Neutrophil (primary cell): ENCODE data around the gene DNAJC30.

ENCODE experiments used
- H3K27ac ChIP-seq: fragments of 200-600 bp; sonication (generic); 2 replicates; pipeline ENCODE4 v1.5.1; 2016; ENCODE audit warnings: mild to moderate bottlenecking, moderate library complexity
- H3K27me3 ChIP-seq: fragments of 200-600 bp; sonication (generic); 2 replicates; pipeline ENCODE4 v1.6.0; 2016; ENCODE audit warnings: mild to moderate bottlenecking
- H3K36me3 ChIP-seq: fragments of 200-600 bp; sonication (generic); 2 replicates; pipeline ENCODE4 v1.5.1; 2017
- H3K4me1 ChIP-seq, 2 experiments: fragments of 200-600 bp in 1 of 2; sonication (generic) in 1 of 2; 1 replicate in 1 of 2; 2 replicates in 1 of 2; pipeline versions ENCODE4 v1.5.1 to v1.6.1; 2013 to 2016; ENCODE audit warnings: low read depth in 1 of 2, low read length in 1 of 2, mild to moderate bottlenecking in 1 of 2, moderate library complexity in 1 of 2; ENCODE audit not compliant: control insufficient read depth in 1 of 2, insufficient read depth in 1 of 2
- H3K4me3 ChIP-seq, 2 experiments: fragments of 200-600 bp in 1 of 2; sonication (generic) in 1 of 2; 1 replicate in 1 of 2; 2 replicates in 1 of 2; pipeline ENCODE4 v1.5.1; 2013 to 2016; ENCODE audit warnings: low read depth in 1 of 2, low read length in 1 of 2, mild to moderate bottlenecking in 1 of 2, moderate library complexity in 1 of 2
- H3K9me3 ChIP-seq: fragments of 200-600 bp; sonication (generic); 2 replicates; pipeline ENCODE4 v1.5.1; 2016
- TF ChIP-seq, protein P1 (sequence below): fragments of 200-600 bp; sonication (generic); IDR thresholded peaks from 2 replicates; pipeline ENCODE4 v1.5.1; 2016; ENCODE audit warnings: antibody characterized with exemption

The DNAJC30 gene

DNA sequence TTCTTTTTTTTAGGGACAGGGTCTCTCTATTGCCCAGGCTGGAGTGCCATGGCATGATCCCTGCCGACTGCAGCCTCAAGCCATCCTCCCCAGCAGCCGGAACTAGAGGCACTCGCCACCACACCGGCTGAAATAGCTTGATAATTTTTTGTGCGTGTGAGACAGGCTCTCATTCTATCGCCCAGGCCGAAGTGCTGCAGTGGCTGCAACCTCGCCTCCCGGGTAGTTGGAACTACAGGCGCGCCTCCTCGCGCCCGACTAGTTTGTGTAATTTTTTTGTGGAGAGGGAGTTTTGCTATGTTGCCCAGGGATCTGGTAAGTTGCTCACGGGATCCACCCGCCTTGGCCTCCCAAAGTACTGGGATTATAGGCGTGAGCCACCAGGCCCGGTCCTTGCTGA, 2.1 kb upstream of the DNAJC30 start:
- H3K9me3 ChIP-seq, result no peaks in the 10 kb centered on the region
- no peak overlapping the region for H3K4me3 ChIP-seq
- H3K36me3 ChIP-seq, result peaks cover 25% of the 10 kb centered on the region
- peaks cover 17 to 20% of the 10 kb centered on the region in 2 experiments for H3K4me1 ChIP-seq
- TF ChIP-seq, protein P1, sequence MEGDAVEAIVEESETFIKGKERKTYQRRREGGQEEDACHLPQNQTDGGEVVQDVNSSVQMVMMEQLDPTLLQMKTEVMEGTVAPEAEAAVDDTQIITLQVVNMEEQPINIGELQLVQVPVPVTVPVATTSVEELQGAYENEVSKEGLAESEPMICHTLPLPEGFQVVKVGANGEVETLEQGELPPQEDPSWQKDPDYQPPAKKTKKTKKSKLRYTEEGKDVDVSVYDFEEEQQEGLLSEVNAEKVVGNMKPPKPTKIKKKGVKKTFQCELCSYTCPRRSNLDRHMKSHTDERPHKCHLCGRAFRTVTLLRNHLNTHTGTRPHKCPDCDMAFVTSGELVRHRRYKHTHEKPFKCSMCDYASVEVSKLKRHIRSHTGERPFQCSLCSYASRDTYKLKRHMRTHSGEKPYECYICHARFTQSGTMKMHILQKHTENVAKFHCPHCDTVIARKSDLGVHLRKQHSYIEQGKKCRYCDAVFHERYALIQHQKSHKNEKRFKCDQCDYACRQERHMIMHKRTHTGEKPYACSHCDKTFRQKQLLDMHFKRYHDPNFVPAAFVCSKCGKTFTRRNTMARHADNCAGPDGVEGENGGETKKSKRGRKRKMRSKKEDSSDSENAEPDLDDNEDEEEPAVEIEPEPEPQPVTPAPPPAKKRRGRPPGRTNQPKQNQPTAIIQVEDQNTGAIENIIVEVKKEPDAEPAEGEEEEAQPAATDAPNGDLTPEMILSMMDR, result no peak
- H3K27ac ChIP-seq, result no peak overlapping the region
- H3K27me3 ChIP-seq, result no peaks in the 10 kb centered on the region

DNA sequence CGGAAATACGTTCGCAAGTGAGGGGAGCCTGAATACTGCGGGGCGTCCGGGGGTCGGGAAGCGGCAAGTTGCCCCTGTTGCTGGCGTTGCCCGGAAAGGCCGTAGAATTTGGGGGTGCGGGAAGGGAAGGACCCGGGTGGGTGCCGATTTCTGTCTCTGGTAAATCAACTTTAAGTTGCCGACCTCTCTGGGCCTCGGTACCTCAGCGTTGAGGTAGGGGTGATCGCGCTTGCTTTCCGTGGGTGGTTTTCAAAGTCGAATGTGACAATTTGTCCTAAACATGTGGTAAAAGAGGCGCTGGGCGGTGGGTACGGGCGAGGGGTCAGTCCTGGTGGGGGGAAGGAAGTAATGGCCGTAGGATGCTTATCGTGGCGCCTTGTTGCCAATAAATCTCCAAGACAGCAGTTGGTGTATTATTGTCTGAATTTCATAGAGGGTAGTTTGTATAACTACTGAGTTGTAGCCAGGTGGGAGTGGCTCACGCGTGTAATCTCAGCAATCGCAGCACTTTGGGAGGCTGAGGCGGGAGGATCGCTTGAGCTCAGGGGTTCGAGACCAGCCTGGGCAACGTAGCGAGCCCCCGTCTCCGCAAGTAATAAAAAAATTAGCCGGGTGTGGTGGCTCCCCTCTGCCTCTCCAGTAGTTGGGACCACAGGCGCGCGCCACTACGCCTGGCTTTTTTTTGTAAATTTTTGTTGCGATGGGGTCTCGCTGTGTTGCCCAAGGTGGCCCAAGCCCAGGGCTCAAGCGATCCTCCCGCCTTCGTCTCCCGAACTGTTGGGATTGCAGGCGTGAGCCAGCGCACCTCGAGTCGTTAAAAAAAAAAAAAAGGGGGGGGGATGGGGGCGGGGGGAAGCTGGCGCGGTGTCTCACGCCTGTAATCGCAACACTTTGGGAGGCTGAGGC, 788 bp upstream of the DNAJC30 start:
- Histone ChIP-seq H3K36me3 (peaks cover 15% of the 10 kb centered on the region), H3K9me3 (no peaks in the 10 kb centered on the region), H3K4me3 (peak overlapping the region; percentile 93 to 99), H3K27ac (peak overlapping the region; percentile 67), H3K4me1 (peaks cover 17 to 20% of the 10 kb centered on the region in 2 experiments), H3K27me3 (no peaks in the 10 kb centered on the region)
- TF ChIP-seq, protein P1, result no peak

DNA sequence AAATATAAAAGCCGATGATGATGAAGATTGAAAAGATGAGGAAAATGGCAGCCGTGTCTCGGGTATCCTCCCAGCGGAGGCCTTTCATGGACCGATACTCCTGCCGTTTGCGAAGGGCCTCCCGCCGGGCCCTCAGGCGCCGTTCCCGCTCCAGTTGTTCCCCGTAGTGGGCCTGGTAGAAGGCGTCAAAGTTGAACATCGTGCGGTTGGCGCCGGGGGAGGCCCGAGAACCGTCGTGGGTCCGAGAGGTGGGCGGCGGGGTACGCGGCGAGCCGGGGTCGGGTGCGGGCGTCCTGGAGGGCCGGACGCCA, 553 bp downstream of the DNAJC30 start:
- peak overlapping the region; percentile 67 for H3K27ac ChIP-seq

DNA sequence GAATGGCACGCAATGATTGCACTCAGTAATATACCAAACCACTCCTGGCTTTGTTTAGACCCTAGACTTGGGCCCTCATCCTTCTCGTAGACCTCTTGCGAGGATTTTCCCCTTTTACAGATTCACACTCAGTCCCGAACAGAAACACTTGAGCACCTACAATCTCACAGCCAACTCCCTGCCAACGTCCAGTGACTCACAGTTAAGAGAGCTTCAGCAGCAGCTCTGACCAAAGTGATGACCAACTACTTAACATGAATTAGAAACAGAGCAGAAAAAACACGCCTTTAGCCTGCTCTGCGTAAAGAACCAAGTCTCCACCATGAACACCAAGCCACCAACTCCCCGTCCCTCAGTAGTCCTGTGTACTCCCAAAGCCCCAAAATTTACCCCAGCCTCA, 2.2 kb downstream of the DNAJC30 start:
- TF ChIP-seq, protein P1, result no peak
- Histone ChIP-seq H3K4me1 (peaks cover 17 to 20% of the 10 kb centered on the region in 2 experiments), H3K27ac (no peak overlapping the region), H3K4me3 (no peak overlapping the region), H3K9me3 (no peaks in the 10 kb centered on the region), H3K27me3 (peaks cover under 1% of the 10 kb centered on the region), H3K36me3 (peaks cover 5% of the 10 kb centered on the region)

More for the DNA sequence above, 553 bp downstream of the DNAJC30 start:
- Histone ChIP-seq H3K36me3 (peaks cover 12% of the 10 kb centered on the region), H3K4me3 (peak overlapping the region; percentile 93 to 99), H3K4me1 (peaks cover 17 to 20% of the 10 kb centered on the region in 2 experiments), H3K9me3 (no peaks in the 10 kb centered on the region), H3K27me3 (no peaks in the 10 kb centered on the region)
- TF ChIP-seq, protein P1, result no peak

DNA sequence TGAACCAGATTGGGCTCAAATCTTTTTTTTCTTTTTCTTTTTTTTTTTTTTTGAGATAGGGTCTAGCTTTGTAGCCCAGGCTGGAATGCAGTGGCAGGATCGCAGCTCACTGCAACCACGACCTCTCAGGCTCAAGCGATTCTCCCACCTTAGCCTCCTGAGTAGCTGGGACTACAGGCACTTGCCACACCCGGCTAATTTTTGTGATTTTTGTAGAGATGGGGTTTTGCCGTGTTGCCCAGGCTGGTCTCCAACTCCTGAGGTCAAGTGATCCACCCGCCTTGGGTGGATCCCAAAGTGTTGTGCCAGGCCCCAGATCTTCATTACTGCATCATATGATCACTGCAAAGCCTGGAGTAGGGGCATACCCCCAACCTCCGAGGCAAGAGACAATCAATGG, 2.8 kb downstream of the DNAJC30 start:
- peaks cover 17 to 20% of the 10 kb centered on the region in 2 experiments for H3K4me1 ChIP-seq

More for the DNA sequence above, 2.8 kb downstream of the DNAJC30 start:
- Histone ChIP-seq H3K27ac (no peak overlapping the region), H3K9me3 (no peaks in the 10 kb centered on the region), H3K36me3 (peaks cover 5% of the 10 kb centered on the region), H3K27me3 (peaks cover 6% of the 10 kb centered on the region), H3K4me3 (no peak overlapping the region)
- TF ChIP-seq, protein P1, result no peak
